SK-N-SH (cell line): Measurements from ENCODE around the gene APEH. TPM values are rescaled to one million over a fixed set of nuclear protein-coding genes. Genes with fewer than 3 reads are reported as not detected.

Source experiments
- CTCF ChIA-PET: fragments of 300-600, 350-600 bp; formaldehyde crosslinking; extraction: SDS; loops from one replicate; lab custom pipeline; 2021; lab: Yijun Ruan, JAX
- POLR2A ChIA-PET: fragments of 350-600 bp; sonication (Branson Sonifier 250); formaldehyde crosslinking; extraction: SDS; loops from one replicate; lab custom pipeline; 2020; ENCODE audit warnings: antibody characterized with exemption, inconsistent platforms; lab: Yijun Ruan, JAX
- DNase-seq: peaks from one replicate; pipeline ENCODE4 v3.0.0; 2012
- H2AFZ ChIP-seq: fragments of 200-600 bp; sonication (generic); 2 replicates; pipeline ENCODE4 v1.8.1; 2016; ENCODE audit warnings: antibody characterized with exemption, mild to moderate bottlenecking, low read depth
- H3F3A ChIP-seq: fragments of 200-600 bp; sonication (generic); replicated peaks from 2 replicates; pipeline ENCODE3; 2016; ENCODE audit warnings: antibody characterized with exemption, mild to moderate bottlenecking; ENCODE audit not compliant: insufficient read depth
- H3K27ac ChIP-seq, 2 experiments: fragments of 200-500 bp in 1 of 2; fragments of 200-600 bp in 1 of 2; sonication (Bioruptor generic) in 1 of 2; sonication (generic), shearing (Covaris generic) in 1 of 2; 2 replicates each; pipeline versions ENCODE4 v1.5.1 to v1.6.1; 2014 to 2016; ENCODE audit warnings: low read depth in 2 of 2, inconsistent platforms in 1 of 2, low read length in 1 of 2, mild to moderate bottlenecking in 1 of 2, mixed read lengths in 1 of 2
- H3K27me3 ChIP-seq: fragments of 200-600 bp; sonication (generic), shearing (Covaris generic); 2 replicates; pipeline ENCODE4 v1.6.1; 2016; ENCODE audit warnings: mixed run types; ENCODE audit not compliant: insufficient read depth
- H3K36me3 ChIP-seq, 2 experiments: fragments of 200-500 bp in 1 of 2; fragments of 200-600 bp in 1 of 2; sonication (Bioruptor generic) in 1 of 2; sonication (generic) in 1 of 2; replicated peaks in 1 of 2; 2 replicates each; pipeline versions ENCODE3 to v1.5.1; 2014 to 2016; ENCODE audit warnings: low read length in 1 of 2, mild to moderate bottlenecking in 1 of 2; ENCODE audit not compliant: insufficient read depth in 2 of 2, control insufficient read depth in 1 of 2
- H3K4me1 ChIP-seq, 2 experiments: fragments of 200-500 bp in 1 of 2; fragments of 200-600 bp in 1 of 2; sonication (Bioruptor generic) in 1 of 2; sonication (generic), shearing (Covaris generic) in 1 of 2; 2 replicates each; pipeline versions ENCODE4 v1.5.1 to v1.6.1; 2014 to 2016; ENCODE audit warnings: low read depth in 1 of 2, low read length in 1 of 2, mixed run types in 1 of 2; ENCODE audit not compliant: insufficient read depth in 2 of 2, control insufficient read depth in 1 of 2
- H3K4me2 ChIP-seq: fragments of 200-600 bp; sonication (generic), shearing (Covaris generic); 2 replicates; pipeline ENCODE4 v1.6.1; 2017; ENCODE audit warnings: mixed run types
- H3K4me3 ChIP-seq, 2 experiments: fragments of 200-500 bp in 1 of 2; fragments of 200-600 bp in 1 of 2; sonication (Bioruptor generic) in 1 of 2; sonication (generic), shearing (Covaris generic) in 1 of 2; 2 replicates each; pipeline versions ENCODE4 v1.5.1 to v1.8.1; 2014 to 2016; ENCODE audit warnings: low read depth in 2 of 2, inconsistent platforms in 1 of 2, low read length in 1 of 2, mild to moderate bottlenecking in 1 of 2, mixed read lengths in 1 of 2, moderate library complexity in 1 of 2
- H3K79me2 ChIP-seq: fragments of 200-600 bp; sonication (generic); 2 replicates; pipeline ENCODE4 v1.8.1; 2017; ENCODE audit warnings: mild to moderate bottlenecking; ENCODE audit not compliant: insufficient read depth
- H3K9ac ChIP-seq: fragments of 200-600 bp; sonication (generic); 2 replicates; pipeline ENCODE4 v1.6.1; 2017; ENCODE audit warnings: mixed run types
- H3K9me2 ChIP-seq: fragments of 200-600 bp; sonication (generic); 2 replicates; pipeline ENCODE4 v1.6.1; 2017; ENCODE audit warnings: mixed run types
- H3K9me3 ChIP-seq: fragments of 200-600 bp; sonication (generic); 2 replicates; pipeline ENCODE4 v1.6.1; 2017; ENCODE audit warnings: mixed run types, mild to moderate bottlenecking, moderate library complexity
- H4K20me1 ChIP-seq: fragments of 200-600 bp; sonication (generic); 2 replicates; pipeline ENCODE4 v1.6.1; 2017; ENCODE audit warnings: mild to moderate bottlenecking, mixed run types; ENCODE audit not compliant: insufficient read depth
- CHD2 ChIP-seq: fragments of 150-350 bp; IDR thresholded peaks from 2 replicates; pipeline ENCODE4 v1.6.1; 2018; ENCODE audit warnings: low read length; ENCODE audit not compliant: partially characterized antibody
- ELF1 ChIP-seq: IDR thresholded peaks from 2 replicates; pipeline ENCODE4 v1.4.0; 2012
- FOXJ3 ChIP-seq: sonication (generic); formaldehyde crosslinking; IDR thresholded peaks from 2 replicates; pipeline ENCODE4 v1.5.1; 2020; ENCODE audit warnings: mild to moderate bottlenecking, missing genetic modification reagents
- GABPA ChIP-seq: IDR thresholded peaks from 2 replicates; pipeline ENCODE4 v1.4.0; 2012; ENCODE audit warnings: low read depth, mild to moderate bottlenecking
- IRF3 ChIP-seq: fragments of 150-350 bp; IDR thresholded peaks from 2 replicates; pipeline ENCODE4 v1.6.1; 2016; ENCODE audit warnings: mild to moderate bottlenecking, low read depth, low read length
- JUND ChIP-seq: IDR thresholded peaks from 2 replicates; pipeline ENCODE4 v1.4.0; 2012
- MAX ChIP-seq: IDR thresholded peaks from 2 replicates; pipeline ENCODE4 v1.4.0; 2012; ENCODE audit warnings: low read depth
- MXI1 ChIP-seq: IDR thresholded peaks from 2 replicates; pipeline ENCODE4 v1.6.1; 2012; ENCODE audit warnings: mild to moderate bottlenecking, low read depth, low read length, improper control_type of control experiment
- NFIC ChIP-seq: IDR thresholded peaks from 2 replicates; pipeline ENCODE4 v1.4.0; 2012; ENCODE audit warnings: borderline replicate concordance
- POLR2AphosphoS5 ChIP-seq: IDR thresholded peaks from 2 replicates; pipeline ENCODE4 v1.6.1; 2012; ENCODE audit warnings: low read depth, low read length
- SIN3A ChIP-seq: IDR thresholded peaks from 2 replicates; pipeline ENCODE4 v1.6.1; 2012; ENCODE audit warnings: low read depth, mild to moderate bottlenecking, low read length, moderate library complexity, borderline replicate concordance
- SMC3 ChIP-seq: IDR thresholded peaks from 2 replicates; pipeline ENCODE4 v1.6.1; 2012; ENCODE audit warnings: low read depth, low read length, improper control_type of control experiment
- TAF1 ChIP-seq: IDR thresholded peaks from 2 replicates; pipeline ENCODE4 v1.6.1; 2012; ENCODE audit warnings: low read depth, mild to moderate bottlenecking, low read length, moderate library complexity, borderline replicate concordance
- TCF12 ChIP-seq: IDR thresholded peaks from 2 replicates; pipeline ENCODE4 v1.4.0; 2012
- USF1 ChIP-seq: IDR thresholded peaks from 2 replicates; pipeline ENCODE4 v1.4.0; 2012; ENCODE audit warnings: low read depth, borderline replicate concordance
- USF2 ChIP-seq: fragments of 150-350 bp; IDR thresholded peaks from 2 replicates; pipeline ENCODE4 v1.6.1; 2017; ENCODE audit warnings: antibody characterized with exemption, low read length, low read depth, borderline replicate concordance
- ZBTB33 ChIP-seq: IDR thresholded peaks from 2 replicates; pipeline ENCODE4 v1.4.0; 2012; ENCODE audit warnings: low read depth, borderline replicate concordance
- WGBS: methylation state at CpG from one replicate; pipeline ENCODE4 v1.1.6; 2017; ENCODE audit warnings: low lambda C conversion rate; 5-methylcytosine and 5-hydroxymethylcytosine counted together
- polyA plus RNA-seq, 3 experiments: library from polyadenylated mRNA; depleted of rRNA; stranded (reverse); fragments of >200 nt; gene quantifications; 2 replicates each; pipeline ENCODE4 v1.2.3, GENCODE V29; 2012

Gene APEH
- polyA plus RNA-seq, 1 of the 3 experiments (the other 2 are of a cell fraction) = 112 TPM

- Histone ChIP-seq H3K79me2 (no peaks in the 10 kb centered on the region), H4K20me1 (no peaks in the 10 kb centered on the region), H3K4me1 (peaks cover 0 to 4% of the 10 kb centered on the region in 2 experiments; a peak in 1 of 4 replicates), H3K4me3 (no peak overlapping the region), H2AFZ (no peak overlapping the region), H3K9me2 (no peaks in the 10 kb centered on the region), H3F3A (no peaks in the 10 kb centered on the region), H3K9me3 (no peaks in the 10 kb centered on the region), H3K36me3 (no peaks in the 10 kb centered on the region), H3K27me3 (no peaks in the 10 kb centered on the region), H3K9ac (no peak overlapping the region), H3K4me2 (no peak overlapping the region), H3K27ac (no peak overlapping the region)
- 73% methylated on average over 9 of the region's 34 CpGs for WGBS
- no peak for DNase-seq
- TF ChIP-seq TCF12 (no peak), SIN3A (no peak), CHD2 (no peak), GABPA (no peak), POLR2AphosphoS5 (no peak), JUND (no peak), MXI1 (no peak), ZBTB33 (no peak), USF2 (no peak), IRF3 (no peak), TAF1 (no peak), FOXJ3 (CRISPR knock-in tag) (no peak), MAX (no peak), SMC3 (no peak), NFIC (no peak), ELF1 (no peak), USF1 (no peak)
- CTCF ChIA-PET = interaction anchor here (3.1 to 5.3 kb wide), 2 partner anchors 9 to 123 kb away, joined by 20 to 57 read pairs; no protein-coding TSS in a partner anchor
- POLR2A ChIA-PET = no interaction called here
Observed at GRCh38 chr3:49662720-49663413, 11.3 kb upstream of the APEH start.
